Upper lobe of left lung (tissue), 4 donors: ENCODE measurements around the gene DLGAP1.

Experiments used
- CTCF ChIP-seq, 6 experiments: fragments of 450-650 bp in 4 of 6; fragments of 200-600 bp in 2 of 6; sonication (generic) in 2 of 6; IDR thresholded peaks; one replicate each; pipeline ENCODE4 v1.5.1; 2016 to 2019; ENCODE audit warnings: antibody characterized with exemption in 6 of 6
- EP300 ChIP-seq, 4 donors: sonication (generic); formaldehyde crosslinking; IDR thresholded peaks; one replicate each; pipeline ENCODE4 v1.5.1; 2017; ENCODE audit warnings: antibody characterized with exemption in 4 of 4, control low read depth in 2 of 4

GRCh38 chr18:4430836-4431235, 24.3 kb downstream of the DLGAP1 start:
- TF ChIP-seq CTCF (IDR thresholded peaks at IDR 0.05) (no peak), EP300 (IDR thresholded peaks at IDR 0.05) (no peak)
